Measurements from ENCODE around the gene CSRP1.

GRCh38 chr1:201482755-201483154, 24.2 kb downstream of the CSRP1 start:
- TF ChIP-seq CTCF (IDR thresholded peaks at IDR 0.05; ENCODE audit: insufficient read depth, low read length) (no peak), POLR2AphosphoS5 (IDR thresholded peaks at IDR 0.05; ENCODE audit: low read depth) (no peak), GABPA (IDR thresholded peaks at IDR 0.05; ENCODE audit: low read depth) (no peak)

All from HL-60 (cell line).